VCaP (cell line): Measurements from ENCODE around the gene ARID2.

Source experiments
- H3K27ac ChIP-seq: fragments of 450-650 bp; 2 replicates; pipeline ENCODE4 v1.5.1; 2017
- CTCF ChIP-seq: fragments of 450-650 bp; conservative IDR thresholded peaks from 2 replicates; pipeline ENCODE4 v1.5.1; 2017; ENCODE audit warnings: mild to moderate bottlenecking, moderate library complexity

ARID2 gene

GRCh38 chr12:45742590-45742989 lies 13.1 kb downstream of the ARID2 start:
- TF ChIP-seq CTCF: no peak

GRCh38 chr12:45743247-45743646 lies 13.7 kb downstream of the ARID2 start:
- peak overlapping the region; percentile 74 for H3K27ac ChIP-seq
- TF ChIP-seq CTCF: no peak; the same call in 1 of the 2 replicates

More at GRCh38 chr12:45742590-45742989, 13.1 kb downstream of the ARID2 start:
- H3K27ac ChIP-seq: peak overlapping the region; percentile 74

- H3K27ac ChIP-seq: peak overlapping the region; percentile 74
- peak; percentile 74 for TF ChIP-seq CTCF
Observed at GRCh38 chr12:45745861-45746277, 16.4 kb downstream of the ARID2 start.

GRCh38 chr12:45756666-45757065 lies 27.2 kb downstream of the ARID2 start:
- TF ChIP-seq CTCF: no peak
- H3K27ac ChIP-seq: no peak overlapping the region

- TF ChIP-seq CTCF: no peak
- H3K27ac ChIP-seq: no peak overlapping the region
Observed at GRCh38 chr12:45757172-45757571, 27.7 kb downstream of the ARID2 start.

- no peak for TF ChIP-seq CTCF
- no peak overlapping the region for H3K27ac ChIP-seq
Observed at GRCh38 chr12:45760333-45760732, 30.8 kb downstream of the ARID2 start.

GRCh38 chr12:45762185-45763110 lies 32.9 kb downstream of the ARID2 start:
- no peak overlapping the region for H3K27ac ChIP-seq
- TF ChIP-seq CTCF: peak; percentile 86
